H9 (cell line): ENCODE measurements around the gene C1orf94. TPM values are rescaled to one million over a fixed set of nuclear protein-coding genes. Genes with fewer than 3 reads are reported as not detected.

Experiments
- DNase-seq: peaks from one replicate; pipeline ENCODE4 v3.0.0-alpha.2; 2017
- H2AFZ ChIP-seq: one replicate; pipeline ENCODE4 v1.6.1; 2013; ENCODE audit warnings: mild to moderate bottlenecking, low read length, control low read depth, moderate library complexity
- H2AK5ac ChIP-seq: 2 replicates; pipeline ENCODE4 v1.6.1; 2013; ENCODE audit warnings: low read length, control low read depth, mixed read lengths; ENCODE audit not compliant: insufficient read length
- H2BK120ac ChIP-seq: one replicate; pipeline ENCODE4 v1.6.1; 2013; ENCODE audit warnings: low read depth, mild to moderate bottlenecking, low read length, control low read depth, inconsistent platforms; ENCODE audit not compliant: poor library complexity, severe bottlenecking
- H2BK12ac ChIP-seq: 2 replicates; pipeline ENCODE4 v1.6.1; 2013; ENCODE audit warnings: low read length, control low read depth, mixed read lengths, low read depth; ENCODE audit not compliant: insufficient read length
- H2BK15ac ChIP-seq: 2 replicates; pipeline ENCODE4 v1.6.1; 2013; ENCODE audit warnings: low read depth, low read length, control low read depth
- H2BK20ac ChIP-seq: one replicate; pipeline ENCODE4 v1.6.1; 2013; ENCODE audit warnings: low read depth, mild to moderate bottlenecking, low read length, control low read depth, inconsistent platforms; ENCODE audit not compliant: poor library complexity, severe bottlenecking
- H2BK5ac ChIP-seq: 2 replicates; pipeline ENCODE4 v1.6.1; 2013; ENCODE audit warnings: low read length, control low read depth, mixed read lengths; ENCODE audit not compliant: insufficient read length
- H3K14ac ChIP-seq: 2 replicates; pipeline ENCODE4 v1.6.1; 2013; ENCODE audit warnings: low read length, control low read depth; ENCODE audit not compliant: insufficient read depth
- H3K18ac ChIP-seq: 2 replicates; pipeline ENCODE4 v1.6.1; 2013; ENCODE audit warnings: low read depth, mild to moderate bottlenecking, mixed read lengths, low read length, control low read depth; ENCODE audit not compliant: insufficient read length
- H3K23ac ChIP-seq: 2 replicates; pipeline ENCODE4 v1.6.1; 2013; ENCODE audit warnings: low read length, control low read depth, mixed read lengths, low read depth; ENCODE audit not compliant: insufficient read length
- H3K23me2 ChIP-seq: 2 replicates; pipeline ENCODE4 v1.6.1; 2013; ENCODE audit warnings: low read depth, mild to moderate bottlenecking, mixed read lengths, low read length, control low read depth; ENCODE audit not compliant: insufficient read length, poor library complexity, severe bottlenecking
- H3K27ac ChIP-seq: 2 replicates; pipeline ENCODE4 v1.5.1; 2013; ENCODE audit warnings: low read length, control low read depth, mixed read lengths, low read depth; ENCODE audit not compliant: insufficient read length
- H3K27me3 ChIP-seq: 2 replicates; pipeline ENCODE4 v1.6.1; 2013; ENCODE audit warnings: low read length, control low read depth, inconsistent platforms; ENCODE audit not compliant: insufficient read depth
- H3K4ac ChIP-seq: 2 replicates; pipeline ENCODE4 v1.6.1; 2013; ENCODE audit warnings: low read depth, mild to moderate bottlenecking, control low read depth, inconsistent platforms, low read length, moderate library complexity
- H3K4me1 ChIP-seq: 2 replicates; pipeline ENCODE4 v1.6.1; 2013; ENCODE audit warnings: low read length, control low read depth, inconsistent platforms; ENCODE audit not compliant: insufficient read depth
- H3K4me2 ChIP-seq: 2 replicates; pipeline ENCODE4 v1.6.1; 2013; ENCODE audit warnings: low read length, control low read depth, mixed read lengths; ENCODE audit not compliant: insufficient read length, insufficient read depth
- H3K56ac ChIP-seq: 2 replicates; pipeline ENCODE4 v1.6.1; 2013; ENCODE audit warnings: low read depth, mild to moderate bottlenecking, mixed read lengths, low read length, control low read depth; ENCODE audit not compliant: insufficient read length
- H3K79me1 ChIP-seq: 2 replicates; pipeline ENCODE4 v1.6.1; 2013; ENCODE audit warnings: low read depth, mild to moderate bottlenecking, moderate library complexity, low read length, control low read depth, inconsistent platforms; ENCODE audit not compliant: insufficient read depth, poor library complexity, severe bottlenecking
- H3K79me2 ChIP-seq: 2 replicates; pipeline ENCODE4 v1.6.1; 2013; ENCODE audit warnings: low read length, control low read depth, inconsistent platforms; ENCODE audit not compliant: insufficient read depth
- H3K9ac ChIP-seq: 2 replicates; pipeline ENCODE4 v1.6.1; 2013; ENCODE audit warnings: low read length, control low read depth, mixed read lengths; ENCODE audit not compliant: insufficient read length; ENCODE audit errors: extremely low read depth
- H3K9me3 ChIP-seq: one replicate; pipeline ENCODE4 v1.6.1; 2013; ENCODE audit warnings: low read depth, low read length, inconsistent platforms; ENCODE audit not compliant: control insufficient read depth
- H3T11ph ChIP-seq: one replicate; pipeline ENCODE4 v1.6.1; 2013; ENCODE audit warnings: mild to moderate bottlenecking, low read length, control low read depth, inconsistent platforms
- H4K20me1 ChIP-seq: one replicate; pipeline ENCODE4 v1.6.1; 2013; ENCODE audit not compliant: control insufficient read depth, insufficient read length, insufficient read depth
- H4K5ac ChIP-seq: 2 replicates; pipeline ENCODE4 v1.6.1; 2013; ENCODE audit warnings: low read depth, mild to moderate bottlenecking, mixed read lengths, low read length, control low read depth; ENCODE audit not compliant: insufficient read length
- H4K8ac ChIP-seq: replicated peaks from 2 replicates; pipeline ENCODE4 v1.6.1; 2013; ENCODE audit warnings: low read length, control low read depth, mixed read lengths, low read depth; ENCODE audit not compliant: insufficient read length
- H4K91ac ChIP-seq: 2 replicates; pipeline ENCODE4 v1.6.1; 2013; ENCODE audit warnings: low read depth, mild to moderate bottlenecking, moderate library complexity, mixed read lengths, low read length, control low read depth; ENCODE audit not compliant: insufficient read length
- H3K27ac Mint-ChIP-seq, 3 experiments: 2 replicates in 2 of 3; 3 replicates in 1 of 3; pipeline ENCODE4 v1.8.0; 2020 to 2021; ENCODE audit warnings: mixed read lengths in 3 of 3, mild to moderate bottlenecking in 1 of 3, moderate library complexity in 1 of 3
- H3K27me3 Mint-ChIP-seq: 2 replicates; pipeline ENCODE4 v1.8.0; 2021; ENCODE audit warnings: low read depth, mild to moderate bottlenecking, moderate library complexity, mixed read lengths
- H3K36me3 Mint-ChIP-seq, 3 experiments: 2 replicates in 2 of 3; 3 replicates in 1 of 3; pipeline ENCODE4 v1.8.0; 2020 to 2021; ENCODE audit warnings: low read depth in 3 of 3, mixed read lengths in 3 of 3; ENCODE audit not compliant: insufficient read depth in 1 of 3
- H3K4me1 Mint-ChIP-seq, 2 experiments: 2 replicates each; pipeline ENCODE4 v1.8.0; 2020; ENCODE audit warnings: mixed read lengths in 2 of 2
- H3K4me3 Mint-ChIP-seq, 2 experiments: 2 replicates in 1 of 2; 3 replicates in 1 of 2; pipeline ENCODE4 v1.8.0; 2020 to 2021; ENCODE audit warnings: mild to moderate bottlenecking in 2 of 2, mixed read lengths in 2 of 2, moderate library complexity in 1 of 2
- H3K9me3 Mint-ChIP-seq, 2 experiments: 2 replicates in 1 of 2; 3 replicates in 1 of 2; pipeline ENCODE4 v1.8.0; 2020; ENCODE audit warnings: mild to moderate bottlenecking in 2 of 2, mixed read lengths in 2 of 2, moderate library complexity in 1 of 2
- WGBS: extraction: QIAGEN DNeasy Blood & Tissue Kit; methylation state at CpG from one replicate; pipeline ENCODE4 v1.1.7; 2013; ENCODE audit warnings: missing lambda C conversion rate, low lambda C conversion rate, mixed read lengths; ENCODE audit not compliant: insufficient read length; ENCODE audit errors: extremely low coverage; 5-methylcytosine and 5-hydroxymethylcytosine counted together
- total RNA-seq: library from RNA; stranded (reverse); gene quantifications from 2 replicates; pipeline ENCODE4 v1.2.1, GENCODE V29; 2021
- TF ChIP-seq, protein P1 (sequence below): fragments of 200-600 bp; sonication (generic); conservative IDR thresholded peaks from 3 replicates; pipeline ENCODE4 v1.8.0; 2021; ENCODE audit warnings: antibody characterized with exemption, mild to moderate bottlenecking

C1orf94 gene
- total RNA-seq, 1 experiment from 2014 or later: 0.98 TPM

GRCh38 chr1:34164771-34165391 is 11.8 kb upstream of the C1orf94 start, which contains the start of gene CSMD2:
TSS of gene CSMD2 (minus strand) at chr1:34165230. CDS start at chr1:34165097, 133 bp downstream.
- Histone ChIP-seq H2BK15ac (no peak within 1 kb of the TSS), H3K23me2 (peaks cover 43% of the 10 kb centered on the region), H3K27ac (no peak within 1 kb of the TSS), H3K27me3 (no peaks in the 10 kb centered on the region), H2AK5ac (no peak within 1 kb of the TSS), H3K79me1 (no peaks in the 10 kb centered on the region), H4K91ac (no peak within 1 kb of the TSS), H3K4ac (no peak within 1 kb of the TSS), H2BK12ac (no peak within 1 kb of the TSS), H3K9me3 (no peaks in the 10 kb centered on the region), H3K4me1 (peaks cover 8% of the 10 kb centered on the region; the same call in 1 of the 2 replicates), H4K20me1 (no peaks in the 10 kb centered on the region), H3K18ac (no peak within 1 kb of the TSS), H3K14ac (peak within 1 kb of the TSS; percentile 30), H3K4me2 (peak within 1 kb of the TSS; percentile 99), H3K79me2 (peaks cover 2% of the 10 kb centered on the region; the same call in 1 of the 2 replicates), H2BK120ac (no peak within 1 kb of the TSS), H2AFZ (no peak within 1 kb of the TSS), H3K23ac (no peak within 1 kb of the TSS), H3K56ac (no peak within 1 kb of the TSS), H4K8ac (no peak within 1 kb of the TSS), H4K5ac (no peak within 1 kb of the TSS), H3K9ac (peak within 1 kb of the TSS; percentile 41), H3T11ph (no peak within 1 kb of the TSS), H2BK20ac (no peak within 1 kb of the TSS), H2BK5ac (no peak within 1 kb of the TSS)
- Mint-ChIP-seq H3K27me3 (peaks cover 41% of the 10 kb centered on the region), H3K27ac (peak within 1 kb of the TSS in 2 of 3 experiments; percentile 75 to 93; a peak in 5 of 7 replicates), H3K36me3 (peaks cover 5 to 10% (median 6%) of the 10 kb centered on the region in 3 experiments; a peak in 5 of 7 replicates), H3K4me3 (peak within 1 kb of the TSS; percentile 76 to 93), H3K9me3 (peaks cover 0 to 2% of the 10 kb centered on the region in 2 experiments; a peak in 1 of 5 replicates), H3K4me1 (peaks cover 35 to 42% of the 10 kb centered on the region in 2 experiments)
- TF ChIP-seq, protein P1, sequence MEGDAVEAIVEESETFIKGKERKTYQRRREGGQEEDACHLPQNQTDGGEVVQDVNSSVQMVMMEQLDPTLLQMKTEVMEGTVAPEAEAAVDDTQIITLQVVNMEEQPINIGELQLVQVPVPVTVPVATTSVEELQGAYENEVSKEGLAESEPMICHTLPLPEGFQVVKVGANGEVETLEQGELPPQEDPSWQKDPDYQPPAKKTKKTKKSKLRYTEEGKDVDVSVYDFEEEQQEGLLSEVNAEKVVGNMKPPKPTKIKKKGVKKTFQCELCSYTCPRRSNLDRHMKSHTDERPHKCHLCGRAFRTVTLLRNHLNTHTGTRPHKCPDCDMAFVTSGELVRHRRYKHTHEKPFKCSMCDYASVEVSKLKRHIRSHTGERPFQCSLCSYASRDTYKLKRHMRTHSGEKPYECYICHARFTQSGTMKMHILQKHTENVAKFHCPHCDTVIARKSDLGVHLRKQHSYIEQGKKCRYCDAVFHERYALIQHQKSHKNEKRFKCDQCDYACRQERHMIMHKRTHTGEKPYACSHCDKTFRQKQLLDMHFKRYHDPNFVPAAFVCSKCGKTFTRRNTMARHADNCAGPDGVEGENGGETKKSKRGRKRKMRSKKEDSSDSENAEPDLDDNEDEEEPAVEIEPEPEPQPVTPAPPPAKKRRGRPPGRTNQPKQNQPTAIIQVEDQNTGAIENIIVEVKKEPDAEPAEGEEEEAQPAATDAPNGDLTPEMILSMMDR: no peak
- peak; percentile 68 for DNase-seq
- WGBS: no CpG with 5 or more reads among the region's 78 CpGs
